Glutamatergic neuron (in vitro differentiated cells): ENCODE results near the gene CAPN1. TPM values are rescaled to one million over a fixed set of nuclear protein-coding genes. Genes with fewer than 3 reads are reported as not detected.
A peak's percentile ranks its signal among the peaks of the same experiment; 100 is the strongest.

Experiments used
- DNase-seq: peaks from one replicate; pipeline ENCODE4 v3.0.0; 2022
- H3K27ac Mint-ChIP-seq: one replicate; pipeline ENCODE4 v1.8.0; 2020; ENCODE audit warnings: mild to moderate bottlenecking, mixed read lengths, inconsistent platforms; ENCODE audit not compliant: unreplicated experiment
- H3K27me3 Mint-ChIP-seq: one replicate; pipeline ENCODE4 v1.8.0; 2020; ENCODE audit warnings: mild to moderate bottlenecking, moderate library complexity, mixed read lengths, inconsistent platforms; ENCODE audit not compliant: unreplicated experiment
- H3K36me3 Mint-ChIP-seq: one replicate; pipeline ENCODE4 v1.8.0; 2020; ENCODE audit warnings: mild to moderate bottlenecking, mixed read lengths, inconsistent platforms; ENCODE audit not compliant: unreplicated experiment
- H3K4me1 Mint-ChIP-seq: one replicate; pipeline ENCODE4 v1.8.0; 2020; ENCODE audit warnings: mild to moderate bottlenecking, low read depth, mixed read lengths, inconsistent platforms; ENCODE audit not compliant: unreplicated experiment
- H3K4me3 Mint-ChIP-seq: one replicate; pipeline ENCODE4 v1.8.0; 2020; ENCODE audit warnings: mild to moderate bottlenecking, mixed read lengths, inconsistent platforms; ENCODE audit not compliant: unreplicated experiment
- H3K9me3 Mint-ChIP-seq: one replicate; pipeline ENCODE4 v1.8.0; 2020; ENCODE audit warnings: mild to moderate bottlenecking, moderate library complexity, mixed read lengths, inconsistent platforms; ENCODE audit not compliant: unreplicated experiment
- long read RNA-seq: library from polyadenylated mRNA; unstranded; transcript quantifications from one replicate; pipeline ENCODE4 v2.0.0, GENCODE V29; 2020; ENCODE audit not compliant: unreplicated experiment
- total RNA-seq: library from RNA; stranded (reverse); fragmentation: NEBNext Ultra II Directional; extraction: Animal tissue kit (Norgen Biotek cat#: 25700); gene quantifications from one replicate; pipeline ENCODE4 v1.2.1, GENCODE V29; 2021; ENCODE audit not compliant: unreplicated experiment
- TF ChIP-seq, protein P1 (sequence below): fragments of 200-600 bp; sonication (generic); IDR thresholded peaks from one replicate; pipeline ENCODE4 v1.5.0; 2021; ENCODE audit not compliant: partially characterized antibody, unreplicated experiment

Gene CAPN1
- total RNA-seq = 234 TPM
- long read RNA-seq, partial matches to known transcripts = 16 of 71 reads
- long read RNA-seq, other reads (novel, unspliced or antisense) = 55 of 71 reads

DNA sequence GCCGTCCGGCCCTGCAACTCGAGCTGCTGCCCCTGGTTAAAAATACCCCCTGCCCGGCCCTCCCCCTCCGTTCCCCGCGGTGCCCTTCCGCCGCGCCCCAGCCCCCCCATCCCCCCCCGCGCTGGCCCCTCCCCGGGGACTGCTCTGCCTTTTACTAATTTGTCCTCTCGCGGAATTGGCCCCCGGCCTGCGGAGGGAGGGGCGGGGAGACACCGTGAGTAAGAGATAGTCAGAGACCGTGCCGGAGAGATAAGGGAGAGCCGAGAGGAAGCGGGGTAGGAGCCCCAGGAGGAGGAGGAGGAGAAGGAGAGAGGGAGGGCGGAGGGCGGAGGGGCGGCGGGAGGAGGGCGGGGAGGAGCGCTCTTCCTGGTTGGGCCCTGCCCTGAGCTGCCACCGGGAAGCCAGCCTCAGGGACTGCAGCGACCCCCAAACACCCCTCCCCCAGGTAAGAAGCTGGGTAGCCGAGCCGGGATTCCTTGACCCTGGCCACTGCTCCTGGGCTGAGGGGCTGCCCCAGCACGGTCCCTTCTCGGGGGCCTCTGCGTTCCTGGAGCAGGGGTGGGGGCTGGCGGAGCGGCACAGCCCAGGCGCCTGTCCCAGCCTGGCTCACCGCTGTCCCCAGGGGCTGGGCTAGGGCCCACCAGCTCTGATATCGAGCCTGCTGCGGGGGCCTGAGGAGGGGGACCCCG, at the start of gene CAPN1:
TSS of gene CAPN1 (plus strand) at position 360 of the 689 bp plus-strand sequence. CDS start 774 bp downstream, outside the sequence.
- Mint-ChIP-seq H3K4me1 (peaks cover 8% of the 10 kb centered on the region), H3K36me3 (no peaks in the 10 kb centered on the region), H3K27ac (peak within 1 kb of the TSS; percentile 99), H3K4me3 (peak within 1 kb of the TSS; percentile 100), H3K27me3 (peaks cover 10% of the 10 kb centered on the region), H3K9me3 (peaks cover 5% of the 10 kb centered on the region)
- TF ChIP-seq, protein P1, sequence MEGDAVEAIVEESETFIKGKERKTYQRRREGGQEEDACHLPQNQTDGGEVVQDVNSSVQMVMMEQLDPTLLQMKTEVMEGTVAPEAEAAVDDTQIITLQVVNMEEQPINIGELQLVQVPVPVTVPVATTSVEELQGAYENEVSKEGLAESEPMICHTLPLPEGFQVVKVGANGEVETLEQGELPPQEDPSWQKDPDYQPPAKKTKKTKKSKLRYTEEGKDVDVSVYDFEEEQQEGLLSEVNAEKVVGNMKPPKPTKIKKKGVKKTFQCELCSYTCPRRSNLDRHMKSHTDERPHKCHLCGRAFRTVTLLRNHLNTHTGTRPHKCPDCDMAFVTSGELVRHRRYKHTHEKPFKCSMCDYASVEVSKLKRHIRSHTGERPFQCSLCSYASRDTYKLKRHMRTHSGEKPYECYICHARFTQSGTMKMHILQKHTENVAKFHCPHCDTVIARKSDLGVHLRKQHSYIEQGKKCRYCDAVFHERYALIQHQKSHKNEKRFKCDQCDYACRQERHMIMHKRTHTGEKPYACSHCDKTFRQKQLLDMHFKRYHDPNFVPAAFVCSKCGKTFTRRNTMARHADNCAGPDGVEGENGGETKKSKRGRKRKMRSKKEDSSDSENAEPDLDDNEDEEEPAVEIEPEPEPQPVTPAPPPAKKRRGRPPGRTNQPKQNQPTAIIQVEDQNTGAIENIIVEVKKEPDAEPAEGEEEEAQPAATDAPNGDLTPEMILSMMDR = no peak
- peak; percentile 77 for DNase-seq

DNA sequence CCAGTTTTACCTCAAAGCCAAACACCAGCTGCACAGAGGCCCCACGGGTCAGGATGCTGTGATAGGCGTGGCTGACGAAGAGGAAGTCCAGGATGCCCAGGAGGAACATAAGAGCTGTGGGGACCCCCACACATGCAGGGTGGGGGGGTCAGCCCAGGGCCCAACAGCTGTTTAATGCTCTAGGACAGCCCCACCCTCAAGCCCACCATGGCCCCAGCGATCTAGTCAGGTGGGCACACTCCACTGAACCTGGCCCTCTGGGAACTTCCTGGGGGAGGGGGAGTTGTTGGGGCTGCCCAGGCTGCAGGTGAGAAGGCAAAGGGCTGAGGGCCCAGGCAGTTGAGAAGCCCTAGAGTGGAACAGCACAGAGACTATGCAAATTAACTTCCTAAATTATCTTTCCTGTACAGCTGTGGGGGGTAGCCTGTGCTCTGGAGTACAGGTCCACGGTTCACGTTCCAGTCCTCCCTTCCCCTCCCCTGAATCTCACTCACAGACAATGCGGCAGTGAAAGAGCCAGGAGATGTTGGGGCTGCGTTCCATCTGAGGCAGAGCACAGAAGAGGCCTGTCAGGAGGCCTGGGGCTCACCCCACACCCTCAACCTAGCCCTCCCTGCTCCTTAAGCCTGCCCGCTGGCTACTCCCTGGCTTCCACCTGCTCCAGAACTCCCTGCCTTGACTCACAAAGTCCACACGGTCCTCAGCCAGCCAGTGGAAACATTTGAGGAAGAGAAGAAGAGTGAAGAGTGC, 49.3 kb upstream of the CAPN1 start:
- Mint-ChIP-seq H3K27ac (peak overlapping the region; percentile 99), H3K4me1 (peaks cover 15% of the 10 kb centered on the region), H3K27me3 (peaks cover 6% of the 10 kb centered on the region), H3K4me3 (peak overlapping the region; percentile 97), H3K36me3 (no peaks in the 10 kb centered on the region), H3K9me3 (peaks cover 9% of the 10 kb centered on the region)
- TF ChIP-seq, protein P1 = no peak
- DNase-seq = no peak

DNA sequence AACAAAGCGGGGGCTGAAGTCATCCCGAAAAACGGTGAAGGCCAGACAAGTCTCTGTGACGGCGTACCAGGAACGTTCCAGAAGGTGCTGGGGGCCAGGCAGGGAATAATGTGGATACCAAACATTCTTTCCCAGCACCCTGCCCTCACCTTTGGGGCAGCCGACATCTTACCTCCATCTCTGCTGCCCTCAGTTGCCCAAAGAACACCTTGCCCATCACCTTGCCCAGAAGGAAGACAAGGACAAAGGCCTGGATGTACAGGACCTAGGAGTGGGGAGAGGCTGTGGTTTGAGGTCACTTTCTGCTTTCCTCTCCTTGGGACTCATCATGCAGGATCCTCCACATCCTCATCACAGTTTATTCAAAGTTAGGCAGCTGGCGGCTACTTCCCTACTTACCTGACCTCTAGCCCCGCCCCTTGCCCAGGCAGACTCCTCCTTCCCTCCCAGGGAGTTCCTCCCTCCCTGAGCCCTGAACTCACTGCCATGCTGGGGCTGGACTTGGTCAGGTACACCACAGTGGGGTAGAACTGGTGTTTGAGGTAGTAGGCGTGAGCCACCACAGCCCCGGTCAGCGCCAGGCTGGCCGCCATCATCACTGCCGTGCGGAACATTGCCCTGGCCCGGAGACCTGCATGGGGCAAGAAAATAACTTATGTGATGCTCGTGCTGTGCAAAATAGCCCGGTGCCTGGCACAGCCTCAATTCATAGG, 48.6 kb upstream of the CAPN1 start:
- no peak for DNase-seq
- Mint-ChIP-seq H3K9me3 (peaks cover 9% of the 10 kb centered on the region), H3K27me3 (peaks cover 6% of the 10 kb centered on the region), H3K4me3 (peak overlapping the region; percentile 97), H3K36me3 (no peaks in the 10 kb centered on the region), H3K4me1 (peaks cover 15% of the 10 kb centered on the region), H3K27ac (peak overlapping the region; percentile 99)
- TF ChIP-seq, protein P1 = no peak

DNA sequence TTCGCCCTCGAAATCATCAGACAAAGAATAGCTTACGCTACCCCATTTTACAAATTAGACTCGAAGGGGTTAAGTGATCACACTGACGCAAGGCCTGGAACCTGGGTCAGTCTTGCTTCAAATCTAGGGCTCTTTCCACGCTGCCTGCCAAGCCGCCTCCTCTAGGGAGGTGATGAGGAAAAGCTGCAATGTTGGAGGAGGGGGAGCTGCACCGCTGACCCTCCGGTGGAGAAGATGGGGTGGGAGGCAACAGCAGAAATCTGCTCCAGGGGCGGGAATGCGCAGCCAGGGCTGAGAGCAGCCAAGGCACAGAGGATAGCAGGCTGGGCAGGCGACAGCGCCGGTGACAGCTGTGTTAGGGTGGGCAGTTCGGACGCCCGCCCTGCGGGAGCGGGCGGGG, 48.0 kb upstream of the CAPN1 start:
- Mint-ChIP-seq H3K27me3 (peaks cover 6% of the 10 kb centered on the region), H3K9me3 (peaks cover 9% of the 10 kb centered on the region), H3K4me3 (peak overlapping the region; percentile 97), H3K4me1 (peaks cover 15% of the 10 kb centered on the region), H3K36me3 (no peaks in the 10 kb centered on the region), H3K27ac (peak overlapping the region; percentile 99)
- TF ChIP-seq, protein P1 = no peak
- DNase-seq = no peak
